NCI-H510A (cell line): ENCODE measurements around the gene DHX34.
"Not testable (repeated sequence)": the region's sequence is repeated elsewhere in the genome, so short reads cannot be mapped to it uniquely, and the experiment has no call there.

Source experiments
- DNase-seq: peaks from one replicate; lab custom pipeline; 2025; lab: John Stamatoyannopoulos, UW

Gene DHX34

DNA sequence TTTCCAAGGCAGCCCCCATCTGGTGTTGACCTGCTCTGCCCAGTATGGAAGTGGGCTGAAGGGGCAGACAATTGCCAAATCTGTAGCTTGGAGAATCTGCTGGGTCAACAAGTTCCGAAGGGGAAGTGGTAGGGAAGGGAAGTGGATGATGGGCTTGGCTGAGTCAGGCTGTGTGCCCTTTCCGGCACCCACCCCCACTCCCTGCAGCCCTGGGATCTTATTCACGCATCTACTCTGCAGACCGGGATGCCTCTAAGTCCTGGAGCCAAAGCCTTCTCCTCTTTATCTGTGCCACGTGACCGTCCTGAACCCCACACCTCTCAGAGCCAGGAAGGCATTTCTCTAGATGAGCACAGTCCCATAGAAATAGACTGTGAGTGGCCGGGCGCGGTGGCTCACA lies 24.6 kb upstream of the DHX34 start:
- DNase-seq = no peak

DNA sequence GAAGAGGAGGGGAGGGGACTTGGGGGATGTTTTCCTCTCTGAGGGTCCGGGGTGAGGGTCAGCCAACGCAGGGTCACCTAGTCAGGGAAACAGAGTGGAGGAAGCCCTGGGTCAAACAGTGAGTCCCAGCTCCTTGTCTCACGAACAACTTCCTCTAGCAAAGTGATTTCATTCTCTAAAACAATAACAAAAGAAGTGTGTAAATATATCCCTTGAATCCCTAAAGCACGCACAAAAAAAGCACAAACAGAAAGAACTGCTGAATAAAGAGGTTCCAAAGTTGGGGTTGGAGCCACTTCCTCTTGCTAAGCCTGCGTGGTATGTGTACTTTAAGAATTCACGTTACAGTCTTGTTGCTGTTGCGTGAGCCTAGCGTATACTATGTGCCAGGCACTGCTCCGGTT lies 18.6 kb upstream of the DHX34 start:
- DNase-seq = no peak

DNA sequence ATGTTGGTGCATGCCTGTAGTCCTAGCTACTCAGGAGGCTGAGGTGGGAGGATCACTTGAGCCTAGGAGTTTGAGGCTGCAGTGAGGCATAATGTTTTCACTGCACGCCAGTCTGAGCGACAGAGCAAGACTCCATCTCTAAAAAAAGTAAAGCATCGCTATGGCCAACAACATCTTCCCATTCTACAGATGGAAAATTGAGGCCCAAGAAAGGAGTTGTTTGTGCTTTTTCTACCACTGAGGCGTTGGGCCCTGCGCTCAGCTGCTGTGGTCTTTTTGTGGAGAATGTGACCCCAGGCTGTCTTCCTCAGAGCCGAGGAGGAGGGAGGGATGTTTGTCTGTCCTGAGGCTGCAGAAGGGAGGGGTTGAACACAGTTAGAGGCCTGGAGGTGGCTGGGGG lies 17.6 kb upstream of the DHX34 start:
- DNase-seq = no peak

DNA sequence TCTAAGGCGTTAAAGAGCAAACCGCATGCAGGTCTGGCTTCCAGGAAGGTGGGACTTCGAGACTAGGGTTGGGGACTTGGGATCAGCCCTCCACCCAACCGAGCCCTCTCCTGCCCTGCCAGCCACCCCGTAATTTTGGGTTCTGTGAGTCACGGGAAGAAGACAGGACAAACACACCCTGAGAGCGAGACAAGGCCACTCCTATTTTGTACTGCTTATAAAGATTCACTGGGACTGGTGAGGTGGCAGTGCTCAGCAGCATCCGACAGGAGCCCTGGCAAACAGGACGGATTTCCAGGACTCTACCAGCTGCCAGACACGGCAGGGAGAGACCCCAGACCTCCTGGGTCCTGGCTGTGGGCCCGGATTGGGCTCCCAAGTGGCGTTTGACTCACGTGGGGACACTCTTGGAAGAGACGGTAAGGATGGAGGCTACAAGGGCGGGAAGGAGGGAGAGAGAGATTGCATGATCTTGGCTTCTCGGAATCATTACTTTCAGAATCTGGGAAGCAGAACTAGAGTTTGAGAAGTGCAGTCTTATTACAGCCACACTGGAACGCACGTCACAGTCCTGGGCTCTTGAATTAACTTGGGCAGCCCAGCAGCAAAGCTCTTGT lies 17.1 kb upstream of the DHX34 start, which contains the start of gene C5AR2:
Gene C5AR2 (plus strand): TSS at position 245 of the 617 bp plus-strand sequence. CDS start 8,625 bp downstream, outside the sequence.
- no peak for DNase-seq

DNA sequence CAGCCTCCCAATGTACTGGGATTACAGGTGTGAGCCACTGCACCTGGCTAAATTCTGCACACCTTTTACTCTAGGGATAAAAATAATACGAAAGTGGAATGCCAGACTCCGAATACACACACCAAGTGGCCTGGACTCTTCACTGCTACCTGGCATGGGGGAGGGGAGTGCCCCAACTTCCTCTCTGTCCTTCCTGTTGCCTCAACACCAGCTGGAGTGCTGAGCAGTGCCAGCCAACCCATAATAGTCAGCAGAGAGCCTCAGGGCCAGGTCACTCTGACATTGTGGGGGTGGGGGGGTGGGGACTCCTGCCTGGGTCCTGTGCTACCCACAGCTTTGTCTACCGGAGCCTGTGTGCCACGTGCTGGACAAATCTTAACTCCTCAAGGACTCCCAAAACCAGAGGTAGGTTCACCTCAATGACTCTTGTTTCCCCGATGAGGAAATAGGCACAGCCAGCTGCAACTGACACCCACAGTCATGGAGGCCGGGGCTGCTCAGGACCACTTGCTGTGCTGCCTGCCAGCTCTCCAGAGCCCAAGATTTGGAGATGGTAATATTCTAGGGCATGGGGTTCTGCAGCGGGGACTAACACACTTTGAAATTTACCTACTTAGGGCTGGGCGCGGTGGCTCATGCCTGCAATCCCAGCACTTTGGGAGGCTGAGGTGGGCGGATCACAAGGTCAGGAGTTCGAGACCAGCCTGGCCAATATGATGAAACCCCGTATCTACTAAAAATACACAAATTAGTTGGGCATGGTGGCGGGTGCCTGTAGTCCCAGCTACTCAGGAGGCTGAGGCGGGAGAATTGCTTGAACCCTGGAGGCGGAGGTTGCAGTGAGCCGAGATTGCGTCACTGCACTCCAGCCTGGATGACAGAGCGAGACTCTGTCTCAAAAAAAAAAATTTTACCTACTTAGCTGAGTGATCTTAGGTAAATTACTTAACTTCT lies 12.1 kb upstream of the DHX34 start:
- peak; percentile 20 for DNase-seq

DNA sequence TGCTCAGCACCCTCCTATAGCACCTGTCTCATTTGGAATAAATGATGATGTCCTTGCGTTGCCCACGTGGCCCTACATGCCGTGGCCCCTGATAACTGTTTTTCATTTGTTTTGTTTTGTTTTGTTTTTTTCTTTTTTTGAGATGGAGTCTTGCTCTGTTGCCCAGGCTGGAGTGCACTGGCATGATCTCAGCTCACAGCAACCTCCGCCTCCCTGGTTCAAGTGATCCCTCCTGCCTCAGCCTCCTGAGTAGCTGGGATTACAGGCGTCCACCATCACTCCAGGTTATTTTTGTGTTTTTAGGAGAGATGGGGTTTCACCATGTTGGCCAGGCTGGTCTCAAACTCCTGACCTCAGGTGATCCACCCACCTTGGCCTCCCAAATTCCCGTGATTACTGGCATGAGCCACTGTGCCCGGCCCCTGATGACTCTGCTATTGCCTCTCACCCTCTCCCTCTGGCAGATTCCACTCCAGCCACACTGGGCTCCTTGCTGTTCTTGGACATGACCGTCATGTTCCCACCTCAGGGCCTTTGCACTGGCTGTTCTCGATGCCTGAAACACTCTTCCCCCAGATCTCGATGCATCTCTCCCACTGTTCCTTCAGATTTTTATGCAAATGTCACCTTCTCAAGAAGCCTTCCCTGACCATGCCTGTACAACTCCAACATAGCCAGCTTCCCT lies 9.8 kb upstream of the DHX34 start:
- no peak for DNase-seq

DNA sequence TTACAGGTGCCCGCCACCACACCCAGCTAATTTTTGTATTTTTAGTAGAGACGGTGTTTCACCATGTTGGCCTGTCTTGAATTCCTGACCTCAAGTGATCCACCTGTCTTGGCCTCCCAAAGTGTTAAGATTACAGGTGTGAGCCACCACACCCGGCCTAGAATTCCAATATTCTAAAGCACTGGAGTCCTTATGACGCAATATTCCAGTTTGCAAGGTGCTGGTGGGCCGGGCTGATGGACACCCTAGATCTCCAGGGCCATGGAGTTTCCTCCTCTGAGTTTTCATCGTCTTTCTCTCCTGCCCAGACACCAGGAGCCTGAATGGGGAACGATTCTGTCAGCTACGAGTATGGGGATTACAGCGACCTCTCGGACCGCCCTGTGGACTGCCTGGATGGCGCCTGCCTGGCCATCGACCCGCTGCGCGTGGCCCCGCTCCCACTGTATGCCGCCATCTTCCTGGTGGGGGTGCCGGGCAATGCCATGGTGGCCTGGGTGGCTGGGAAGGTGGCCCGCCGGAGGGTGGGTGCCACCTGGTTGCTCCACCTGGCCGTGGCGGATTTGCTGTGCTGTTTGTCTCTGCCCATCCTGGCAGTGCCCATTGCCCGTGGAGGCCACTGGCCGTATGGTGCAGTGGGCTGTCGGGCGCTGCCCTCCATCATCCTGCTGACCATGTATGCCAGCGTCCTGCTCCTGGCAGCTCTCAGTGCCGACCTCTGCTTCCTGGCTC lies 8.5 kb upstream of the DHX34 start:
- DNase-seq = no peak

DNA sequence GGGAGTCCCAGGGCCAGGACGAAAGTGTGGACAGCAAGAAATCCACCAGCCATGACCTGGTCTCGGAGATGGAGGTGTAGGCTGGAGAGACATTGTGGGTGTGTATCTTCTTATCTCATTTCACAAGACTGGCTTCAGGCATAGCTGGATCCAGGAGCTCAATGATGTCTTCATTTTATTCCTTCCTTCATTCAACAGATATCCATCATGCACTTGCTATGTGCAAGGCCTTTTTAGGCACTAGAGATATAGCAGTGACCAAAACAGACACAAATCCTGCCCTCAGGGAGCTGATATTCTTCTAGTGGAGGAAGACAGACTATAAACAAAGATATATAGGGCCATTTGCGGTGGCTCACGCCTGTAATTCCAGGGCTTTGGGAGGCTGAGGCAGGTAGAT lies 7.4 kb upstream of the DHX34 start:
- DNase-seq = no peak

DNA sequence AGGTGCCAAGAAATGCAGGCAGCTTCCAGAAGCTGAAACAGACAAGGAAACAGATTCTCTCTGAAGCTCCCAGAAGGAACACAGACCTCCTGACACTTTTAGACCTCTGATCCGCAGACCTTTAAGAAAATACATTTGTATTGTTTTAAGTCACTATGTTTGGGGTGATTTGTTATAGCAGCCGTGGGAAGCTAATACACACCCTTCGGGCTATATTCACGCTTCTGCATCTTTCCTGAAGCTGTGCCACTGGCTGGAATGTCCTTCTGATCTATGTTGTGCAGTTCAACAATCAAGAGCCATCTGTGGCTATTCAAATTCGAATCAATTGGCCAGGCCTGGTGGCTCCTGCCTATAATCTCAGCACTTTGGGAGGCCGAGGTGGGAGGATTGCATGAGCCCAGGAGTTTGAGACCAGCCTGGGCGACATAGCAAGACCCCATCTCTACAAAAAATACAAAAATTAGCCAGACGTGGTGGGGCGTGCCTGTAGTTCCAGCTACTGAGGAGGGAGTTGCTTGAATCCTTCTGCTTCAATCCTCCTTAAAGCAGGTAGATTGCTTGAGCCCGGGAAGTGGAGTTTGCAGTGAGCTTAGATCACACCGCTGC lies 5.8 kb upstream of the DHX34 start:
- no peak for DNase-seq

DNA sequence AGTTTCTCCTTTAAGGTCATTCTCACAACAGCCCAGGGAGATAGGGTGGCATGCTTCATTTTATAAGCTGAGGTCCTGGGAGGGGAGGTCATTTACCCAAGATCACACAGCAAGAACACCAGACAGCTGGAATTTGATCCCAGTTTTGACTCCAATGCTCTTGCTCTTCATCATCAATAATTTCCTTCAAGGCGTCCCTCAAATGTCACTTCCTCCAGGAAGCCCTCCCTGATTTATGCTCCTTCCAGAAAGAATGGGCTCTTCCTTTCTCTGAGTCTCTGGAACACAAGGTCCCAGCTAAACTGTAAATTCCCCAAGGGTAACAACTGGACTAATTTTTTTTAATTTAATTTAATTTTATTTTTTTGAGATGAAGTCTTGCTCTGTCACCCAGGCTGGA lies 4.7 kb upstream of the DHX34 start:
- no peak for DNase-seq

DNA sequence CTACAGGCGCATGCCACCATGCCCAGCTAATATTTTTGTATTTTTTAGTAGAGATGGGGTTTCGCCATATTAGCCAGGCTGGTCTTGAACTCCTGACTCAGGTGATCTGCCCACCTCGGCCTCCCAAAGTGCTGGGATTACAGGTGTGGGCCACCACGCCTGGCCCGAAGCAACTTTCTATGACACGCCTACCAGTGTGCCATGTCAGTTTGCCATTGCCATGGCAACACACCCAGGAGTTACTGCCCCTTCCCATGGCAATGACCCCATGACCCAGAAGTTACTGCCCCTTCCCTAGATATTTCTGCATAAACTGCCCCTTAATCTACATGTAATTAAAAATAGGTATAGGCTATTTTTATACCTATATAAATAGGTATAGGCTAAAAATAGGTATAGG lies 3.1 kb upstream of the DHX34 start:
- DNase-seq = not testable (repeated sequence)

DNA sequence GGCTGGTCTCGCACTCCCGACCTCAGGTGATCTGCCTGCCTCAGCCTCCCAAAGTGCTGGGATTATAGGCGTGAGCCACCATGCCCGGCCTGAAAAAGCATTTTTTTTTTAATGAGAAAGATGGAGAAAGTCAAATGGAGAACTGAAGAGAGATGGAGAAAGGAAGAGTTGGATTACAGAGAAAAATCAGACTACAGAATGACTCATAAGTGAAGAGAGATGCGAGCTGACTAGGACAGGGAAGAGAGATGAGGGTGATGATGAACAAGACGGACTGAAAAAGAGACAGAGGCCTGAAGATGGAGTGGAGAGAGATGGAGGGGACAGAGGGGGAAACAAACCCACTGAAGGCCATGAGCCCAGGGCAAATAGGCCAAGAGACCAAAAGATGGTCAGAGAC lies 1.5 kb downstream of the DHX34 start:
- DNase-seq = no peak

DNA sequence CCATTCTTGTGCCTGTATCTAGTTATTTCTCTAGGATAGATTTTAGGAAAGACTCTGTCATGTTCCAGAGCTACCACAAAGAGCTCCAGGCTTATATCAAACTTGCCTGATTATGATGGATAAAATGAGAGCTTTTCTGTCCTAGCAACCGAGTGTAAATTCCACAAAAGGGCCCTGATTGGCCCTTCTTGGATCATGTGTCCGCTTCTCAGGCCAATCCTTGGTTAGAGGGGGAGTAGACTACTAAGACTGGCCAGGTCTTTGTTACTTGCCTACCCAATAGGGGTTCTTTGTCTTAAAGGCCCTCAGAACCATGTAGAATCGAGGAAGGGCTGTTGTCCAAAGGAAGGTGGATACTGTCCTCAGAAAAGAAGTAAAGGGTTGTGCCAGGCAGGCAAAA lies 2.4 kb downstream of the DHX34 start:
- no peak for DNase-seq

DNA sequence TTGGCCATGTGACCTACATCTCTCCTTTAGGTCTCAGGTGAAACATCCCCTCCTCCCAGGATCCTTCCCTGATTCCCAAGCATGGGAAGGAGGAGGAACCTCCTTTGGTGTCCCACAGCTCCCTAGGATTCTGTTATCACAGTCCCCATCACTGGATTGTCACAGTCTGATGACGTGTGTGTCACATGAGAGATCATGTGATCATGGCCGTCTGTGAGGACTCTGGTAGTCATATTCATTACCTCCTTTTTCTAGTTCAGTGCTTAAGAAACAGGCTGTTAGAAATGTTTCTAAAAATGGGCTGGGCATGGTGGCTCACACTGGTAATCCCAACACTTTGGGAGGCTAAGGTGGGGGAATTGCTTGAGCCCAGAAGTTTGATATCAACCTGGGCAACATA lies 3.0 kb downstream of the DHX34 start:
- DNase-seq = no peak

DNA sequence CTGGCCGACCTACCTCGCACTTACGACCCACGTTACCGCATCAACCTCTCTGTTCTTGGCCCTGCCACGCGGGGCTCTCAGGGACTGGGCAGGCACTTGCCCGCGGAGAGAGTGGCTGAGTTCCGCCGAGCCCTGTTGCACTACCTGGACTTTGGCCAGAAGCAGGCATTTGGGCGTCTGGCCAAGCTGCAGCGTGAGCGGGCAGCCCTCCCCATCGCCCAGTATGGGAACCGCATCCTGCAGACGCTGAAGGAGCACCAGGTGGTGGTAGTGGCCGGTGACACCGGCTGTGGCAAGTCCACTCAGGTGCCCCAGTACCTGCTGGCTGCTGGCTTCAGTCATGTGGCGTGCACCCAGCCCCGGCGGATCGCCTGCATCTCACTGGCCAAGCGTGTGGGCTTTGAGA lies 4.2 kb downstream of the DHX34 start:
- DNase-seq = no peak

DNA sequence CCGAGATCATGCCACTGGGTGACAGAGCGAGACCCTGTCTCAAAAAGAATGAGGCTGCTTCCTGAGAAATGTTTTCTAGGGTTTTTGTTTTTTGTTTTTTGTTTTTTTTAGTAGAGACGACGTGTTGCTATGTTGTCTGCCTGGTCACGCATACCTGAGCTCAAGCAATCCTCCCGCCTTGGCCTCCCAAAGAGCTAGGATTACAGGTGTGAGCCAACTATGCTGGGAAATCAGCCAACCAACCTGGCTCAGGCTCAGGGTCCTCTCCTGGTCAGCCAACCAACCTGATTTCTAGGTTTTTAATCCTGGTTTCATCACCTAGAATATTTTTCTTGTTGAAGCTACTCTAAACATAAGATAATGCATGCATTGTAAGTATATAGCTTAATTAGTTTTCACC lies 7.8 kb downstream of the DHX34 start:
- DNase-seq = no peak

DNA sequence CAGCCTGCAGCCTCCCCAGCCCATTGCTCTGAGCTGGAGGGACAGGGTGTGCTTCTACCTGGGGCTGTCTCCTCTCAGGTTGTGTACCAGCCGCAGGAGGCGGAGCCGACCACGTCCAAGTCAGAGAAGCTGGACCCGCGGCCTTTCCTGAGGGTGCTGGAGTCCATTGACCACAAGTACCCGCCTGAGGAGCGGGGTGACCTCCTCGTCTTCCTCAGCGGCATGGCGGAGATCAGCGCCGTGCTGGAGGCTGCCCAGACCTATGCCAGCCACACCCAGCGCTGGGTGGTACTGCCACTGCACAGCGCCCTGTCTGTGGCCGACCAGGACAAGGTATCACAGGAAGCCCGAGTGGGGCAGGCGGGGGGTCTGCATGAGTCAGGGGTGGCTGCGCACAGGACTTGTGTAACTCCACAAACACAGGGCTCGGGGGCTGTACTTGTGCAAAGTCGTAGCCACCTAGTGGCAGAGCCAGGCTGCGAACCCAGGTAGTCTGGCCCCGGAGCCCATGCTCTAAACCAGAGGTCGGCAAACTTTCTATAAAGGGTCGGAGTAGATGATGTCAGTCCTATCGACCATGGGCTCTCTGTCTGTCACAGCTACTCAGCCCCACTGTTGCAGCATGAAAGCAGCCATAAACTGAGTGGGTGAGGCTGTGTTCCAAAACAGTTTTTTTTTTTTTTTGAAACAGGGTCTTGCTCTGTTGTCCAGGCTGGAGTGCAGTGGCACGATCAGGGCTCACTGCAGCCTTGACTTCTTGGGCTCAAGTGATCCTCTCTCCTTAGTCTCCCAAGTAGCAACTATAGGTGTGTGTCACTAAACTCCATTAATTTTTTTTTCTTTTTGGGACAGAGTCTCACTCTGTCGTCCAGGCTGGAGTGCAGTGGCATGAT lies 8.9 kb downstream of the DHX34 start:
- no peak for DNase-seq

DNA sequence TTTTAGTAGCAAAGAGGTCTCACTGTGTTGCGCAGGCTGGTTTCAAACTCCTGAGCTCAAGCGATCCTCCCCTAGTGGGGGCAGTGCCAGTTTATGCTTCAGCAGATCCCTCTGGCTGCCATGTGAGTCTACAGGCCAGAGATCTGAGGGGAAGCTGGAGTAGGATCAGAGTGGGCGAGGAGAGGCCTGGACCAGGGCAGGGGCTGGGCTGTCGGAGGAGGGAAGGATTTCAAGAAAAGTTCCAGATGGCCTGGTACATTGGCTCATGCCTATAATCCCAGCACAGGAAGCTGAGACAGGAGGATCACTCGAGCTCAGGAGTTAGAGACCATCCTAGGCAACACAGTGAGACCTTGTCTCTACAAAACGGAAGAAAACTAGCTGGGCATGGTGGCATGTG lies 9.8 kb downstream of the DHX34 start:
- no peak for DNase-seq

DNA sequence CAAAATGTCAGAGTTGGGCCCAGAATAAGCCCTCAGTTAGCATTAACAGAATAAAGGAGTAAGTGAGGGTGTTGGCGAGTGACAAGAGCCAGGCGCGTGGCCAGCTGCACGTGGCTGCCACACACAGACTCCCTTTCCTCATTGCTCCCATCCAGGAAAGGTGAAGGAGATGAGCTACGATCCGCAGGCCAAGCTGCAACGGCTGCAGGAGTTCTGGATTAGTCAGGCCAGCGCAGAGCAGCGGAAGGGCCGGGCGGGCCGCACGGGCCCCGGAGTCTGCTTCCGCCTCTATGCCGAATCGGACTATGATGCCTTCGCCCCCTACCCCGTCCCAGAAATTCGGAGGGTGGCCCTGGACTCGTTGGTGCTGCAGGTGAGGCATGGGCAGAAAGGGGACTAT lies 13.2 kb downstream of the DHX34 start:
- DNase-seq = no peak

DNA sequence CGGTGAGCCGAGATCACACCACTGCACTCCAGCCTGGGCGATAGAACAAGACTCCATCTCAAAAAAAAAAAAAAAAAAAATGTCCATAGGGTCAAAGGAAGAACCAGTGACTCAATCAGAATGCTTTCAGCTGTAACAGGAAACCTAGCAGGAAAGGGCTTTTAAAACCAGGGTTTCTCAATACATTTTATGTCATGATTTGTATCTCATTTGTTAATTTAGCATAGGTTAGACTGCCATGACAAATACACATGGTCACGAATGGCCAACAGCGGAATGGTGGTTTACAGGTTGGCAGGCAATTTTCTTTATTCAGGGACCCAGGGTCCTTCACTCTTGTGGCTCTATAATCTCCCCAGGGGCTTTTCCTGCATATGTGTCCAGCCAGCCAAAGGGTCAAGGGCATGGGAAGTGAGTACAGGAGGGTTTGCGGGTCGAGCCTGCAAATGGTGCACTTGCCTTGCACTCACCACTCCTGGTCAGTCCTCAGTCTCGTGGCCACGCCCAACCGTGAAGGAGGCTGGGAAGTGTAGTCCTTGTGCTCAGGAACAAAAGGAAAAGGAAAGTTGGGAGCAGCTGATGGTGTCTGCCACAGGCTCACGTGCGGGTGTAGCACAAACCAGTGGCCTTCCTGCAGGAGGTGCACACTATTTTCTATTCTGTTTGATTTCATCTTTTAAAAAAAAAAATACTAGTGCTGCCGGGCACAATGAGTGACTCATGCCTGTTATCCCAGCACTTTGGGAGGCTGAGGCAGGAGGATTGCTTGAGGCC lies 14.8 kb downstream of the DHX34 start:
- no peak for DNase-seq
